ENCODE results near the gene ZNF620.

DNA sequence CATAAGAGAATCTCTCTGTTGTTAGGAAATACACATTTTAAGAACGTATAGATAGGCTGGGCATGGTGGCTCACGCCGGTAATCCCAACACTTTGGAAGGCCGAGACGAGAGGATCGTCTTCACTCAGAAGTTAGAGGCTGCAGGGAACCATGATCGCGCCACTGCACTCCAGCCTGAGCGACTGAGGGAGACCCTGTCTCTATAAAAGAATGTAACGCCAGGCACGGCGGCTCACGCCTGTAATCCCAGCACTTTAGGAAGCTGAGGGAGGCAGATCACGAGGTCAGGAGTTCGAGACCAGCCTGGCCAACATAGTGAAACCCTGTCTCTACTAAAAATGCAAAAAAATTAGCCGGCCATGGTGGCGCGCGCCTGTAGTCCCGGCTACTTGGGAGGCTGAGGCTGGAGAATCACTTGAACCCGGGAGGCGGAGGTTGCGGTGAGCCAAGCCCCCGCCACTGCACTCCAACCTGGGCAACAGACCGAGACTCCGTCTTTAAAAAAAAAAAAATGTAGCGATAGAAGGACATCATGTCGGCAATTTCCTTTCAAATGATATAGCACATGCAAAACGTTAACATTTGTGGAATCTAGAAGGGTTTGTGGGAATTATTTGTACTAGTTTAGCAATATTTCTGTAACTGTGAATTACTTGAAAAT, 49.4 kb upstream of the ZNF620 start:
- TF ChIP-seq EZH2phosphoT487 (IDR thresholded peaks at IDR 0.05; ENCODE audit: borderline replicate concordance, low read length) = no peak
- TF ChIP-seq, protein P1, sequence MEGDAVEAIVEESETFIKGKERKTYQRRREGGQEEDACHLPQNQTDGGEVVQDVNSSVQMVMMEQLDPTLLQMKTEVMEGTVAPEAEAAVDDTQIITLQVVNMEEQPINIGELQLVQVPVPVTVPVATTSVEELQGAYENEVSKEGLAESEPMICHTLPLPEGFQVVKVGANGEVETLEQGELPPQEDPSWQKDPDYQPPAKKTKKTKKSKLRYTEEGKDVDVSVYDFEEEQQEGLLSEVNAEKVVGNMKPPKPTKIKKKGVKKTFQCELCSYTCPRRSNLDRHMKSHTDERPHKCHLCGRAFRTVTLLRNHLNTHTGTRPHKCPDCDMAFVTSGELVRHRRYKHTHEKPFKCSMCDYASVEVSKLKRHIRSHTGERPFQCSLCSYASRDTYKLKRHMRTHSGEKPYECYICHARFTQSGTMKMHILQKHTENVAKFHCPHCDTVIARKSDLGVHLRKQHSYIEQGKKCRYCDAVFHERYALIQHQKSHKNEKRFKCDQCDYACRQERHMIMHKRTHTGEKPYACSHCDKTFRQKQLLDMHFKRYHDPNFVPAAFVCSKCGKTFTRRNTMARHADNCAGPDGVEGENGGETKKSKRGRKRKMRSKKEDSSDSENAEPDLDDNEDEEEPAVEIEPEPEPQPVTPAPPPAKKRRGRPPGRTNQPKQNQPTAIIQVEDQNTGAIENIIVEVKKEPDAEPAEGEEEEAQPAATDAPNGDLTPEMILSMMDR (conservative IDR thresholded peaks at IDR 0.05; ENCODE audit: low read depth, low read length) = no peak
